ENCODE data around the gene TPRKB. TPM values are rescaled to one million over a fixed set of nuclear protein-coding genes. Genes with fewer than 3 reads are reported as not detected.
"Not testable (repeated sequence)": the region's sequence is repeated elsewhere in the genome, so short reads cannot be mapped to it uniquely, and the experiment has no call there.

The TPRKB gene
- polyA plus RNA-seq, 4 donors: 59.0 to 110 (median 69.4) TPM

- not testable (repeated sequence) for H3K4me3 ChIP-seq (ENCODE audit: low read depth in 1 of 3, low read length in 3 of 3); DNase-seq; H3K36me3 ChIP-seq (ENCODE audit: control insufficient read depth in 3 of 3, insufficient read depth in 2 of 3, low read depth in 1 of 3, low read length in 3 of 3); H3K27me3 ChIP-seq (ENCODE audit: control insufficient read depth in 3 of 3, insufficient read depth in 3 of 3, low read length in 3 of 3); FAIRE-seq; H3K9me3 ChIP-seq (ENCODE audit: control insufficient read depth in 2 of 2, insufficient read depth in 1 of 2, low read depth in 1 of 2, low read length in 1 of 2); H3K27ac ChIP-seq (ENCODE audit: low read depth in 1 of 3, low read length in 2 of 3)
- WGBS, 3 donors: 42 to 51% (median 49%) methylated on average over 3 of the region's 3 CpGs
- H3K4me1 ChIP-seq (ENCODE audit: control insufficient read depth in 3 of 3, insufficient read depth in 2 of 3, low read depth in 1 of 3, low read length in 2 of 3): peaks cover 0 to 52% (median 9%) of the 10 kb centered on the region in 3 donors
Observed at GRCh38 chr2:73702852-73703493, 34.2 kb downstream of the TPRKB start.

- Histone ChIP-seq H3K27ac (ENCODE audit: low read depth in 1 of 3, low read length in 2 of 3) (peak overlapping the region in 2 of 3 donors; percentile 22 to 61), H3K9me3 (ENCODE audit: control insufficient read depth in 2 of 2, insufficient read depth in 1 of 2, low read depth in 1 of 2, low read length in 1 of 2) (peaks cover 0 to 6% of the 10 kb centered on the region in 2 donors), H3K4me3 (ENCODE audit: low read depth in 1 of 3, low read length in 3 of 3) (no peak overlapping the region), H3K4me1 (ENCODE audit: control insufficient read depth in 3 of 3, insufficient read depth in 2 of 3, low read depth in 1 of 3, low read length in 2 of 3) (peaks cover 0 to 45% (median 3%) of the 10 kb centered on the region in 3 donors), H3K36me3 (ENCODE audit: control insufficient read depth in 3 of 3, insufficient read depth in 2 of 3, low read depth in 1 of 3, low read length in 3 of 3) (no peaks in the 10 kb centered on the region), H3K27me3 (ENCODE audit: control insufficient read depth in 3 of 3, insufficient read depth in 3 of 3, low read length in 3 of 3) (no peaks in the 10 kb centered on the region)
- peak; percentile 52 to 64 for DNase-seq
- no peak for FAIRE-seq
- 25 to 64% (median 33%) methylated on average over 8 of the region's 8 CpGs for WGBS, 3 donors
Observed at GRCh38 chr2:73701968-73702665, 35.0 kb downstream of the TPRKB start.

DNA sequence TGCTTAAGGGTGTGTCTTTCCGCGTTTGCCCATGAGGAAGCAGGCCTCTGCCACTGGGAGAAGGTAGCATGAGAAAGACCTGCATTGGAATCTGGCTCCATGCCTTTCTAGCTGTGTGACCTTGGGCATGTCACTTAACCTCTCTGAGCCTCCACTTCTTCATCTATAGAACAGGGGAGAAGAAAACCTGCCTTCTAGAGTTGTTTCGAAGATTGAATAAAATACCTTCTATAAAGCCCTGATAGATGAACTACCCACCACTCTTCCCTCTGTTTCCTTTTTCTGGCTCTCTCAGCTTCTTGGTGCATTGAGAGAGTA is 35.7 kb downstream of the TPRKB start:
- Histone ChIP-seq H3K4me1 (ENCODE audit: control insufficient read depth in 3 of 3, insufficient read depth in 2 of 3, low read depth in 1 of 3, low read length in 2 of 3) (peaks cover 0 to 38% (median 3%) of the 10 kb centered on the region in 3 donors), H3K27ac (ENCODE audit: low read depth in 1 of 3, low read length in 2 of 3) (peak overlapping the region in 2 of 3 donors; percentile 22 to 63), H3K4me3 (ENCODE audit: low read depth in 1 of 3, low read length in 3 of 3) (peak overlapping the region in 1 of 3 donors; percentile 3)
- not testable (repeated sequence) for DNase-seq; FAIRE-seq; H3K9me3 ChIP-seq (ENCODE audit: control insufficient read depth in 2 of 2, insufficient read depth in 1 of 2, low read depth in 1 of 2, low read length in 1 of 2); H3K36me3 ChIP-seq (ENCODE audit: control insufficient read depth in 3 of 3, insufficient read depth in 2 of 3, low read depth in 1 of 3, low read length in 3 of 3); H3K27me3 ChIP-seq (ENCODE audit: control insufficient read depth in 3 of 3, insufficient read depth in 3 of 3, low read length in 3 of 3)
- 33 to 87% (median 60%) methylated on average over 1 to 3 of the region's 3 CpGs for WGBS, 3 donors

DNA sequence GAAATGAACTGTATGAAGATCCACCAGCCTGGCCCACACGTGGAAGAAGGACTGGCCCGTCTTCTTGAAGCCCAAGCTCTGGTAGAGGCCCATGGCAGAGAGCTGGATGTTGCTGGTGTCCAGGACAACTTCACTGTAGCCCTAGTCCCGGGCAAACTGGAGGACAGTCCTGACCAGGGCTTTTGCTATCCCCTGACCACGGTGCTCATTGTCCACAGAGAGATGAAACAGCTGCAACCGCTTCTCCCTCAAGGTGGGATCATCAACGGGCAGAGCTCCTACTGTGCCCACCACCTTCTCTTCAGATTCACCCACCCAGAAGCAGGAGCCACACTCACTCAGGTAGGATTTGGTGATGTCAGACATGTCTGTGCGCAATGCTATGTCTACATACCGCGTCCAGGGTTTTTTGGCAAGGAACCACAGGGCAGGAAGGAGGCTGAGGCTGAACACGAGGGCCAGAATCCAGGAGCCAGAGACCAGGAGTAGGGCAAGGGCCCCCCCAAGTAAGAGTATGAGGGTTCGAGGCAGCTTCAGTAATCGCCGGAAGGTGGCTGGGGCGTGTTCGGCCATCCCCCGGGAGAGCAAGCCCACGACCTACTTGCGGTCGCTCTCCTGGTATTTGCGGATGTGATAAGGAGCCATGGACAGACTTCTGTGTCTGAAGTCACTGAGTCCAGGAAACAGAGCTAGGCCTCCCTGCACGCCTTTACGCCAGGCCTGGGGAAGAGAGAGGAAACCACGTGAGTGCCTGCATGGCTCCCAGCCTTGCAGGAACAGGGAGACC is 36.3 kb downstream of the TPRKB start:
- peaks cover 0 to 6% of the 10 kb centered on the region in 2 donors for H3K9me3 ChIP-seq (ENCODE audit: control insufficient read depth in 2 of 2, insufficient read depth in 1 of 2, low read depth in 1 of 2, low read length in 1 of 2)
- H3K36me3 ChIP-seq (ENCODE audit: control insufficient read depth in 3 of 3, insufficient read depth in 2 of 3, low read depth in 1 of 3, low read length in 3 of 3): no peaks in the 10 kb centered on the region
- peaks cover 0 to 38% (median 3%) of the 10 kb centered on the region in 3 donors for H3K4me1 ChIP-seq (ENCODE audit: control insufficient read depth in 3 of 3, insufficient read depth in 2 of 3, low read depth in 1 of 3, low read length in 2 of 3)
- H3K4me3 ChIP-seq (ENCODE audit: low read depth in 1 of 3, low read length in 3 of 3): no peak overlapping the region
- DNase-seq: peak; percentile 26 to 37
- FAIRE-seq: no peak
- H3K27ac ChIP-seq (ENCODE audit: low read depth in 1 of 3, low read length in 2 of 3): peak overlapping the region; percentile 47 to 73 (median 63)
- 63 to 68% (median 67%) methylated on average over 23 of the region's 23 CpGs for WGBS, 3 donors
- H3K27me3 ChIP-seq (ENCODE audit: control insufficient read depth in 3 of 3, insufficient read depth in 3 of 3, low read length in 3 of 3): no peaks in the 10 kb centered on the region

- FAIRE-seq: no peak
- H3K4me1 ChIP-seq (ENCODE audit: control insufficient read depth in 3 of 3, insufficient read depth in 2 of 3, low read depth in 1 of 3, low read length in 2 of 3): peaks cover 0 to 38% (median 3%) of the 10 kb centered on the region in 3 donors
- no peaks in the 10 kb centered on the region for H3K36me3 ChIP-seq (ENCODE audit: control insufficient read depth in 3 of 3, insufficient read depth in 2 of 3, low read depth in 1 of 3, low read length in 3 of 3)
- peak; percentile 58 to 78 for DNase-seq
- no peaks in the 10 kb centered on the region for H3K27me3 ChIP-seq (ENCODE audit: control insufficient read depth in 3 of 3, insufficient read depth in 3 of 3, low read length in 3 of 3)
- 32 to 49% (median 38%) methylated on average over 5 of the region's 5 CpGs for WGBS, 3 donors
- no peak overlapping the region for H3K4me3 ChIP-seq (ENCODE audit: low read depth in 1 of 3, low read length in 3 of 3)
- peaks cover 0 to 6% of the 10 kb centered on the region in 2 donors for H3K9me3 ChIP-seq (ENCODE audit: control insufficient read depth in 2 of 2, insufficient read depth in 1 of 2, low read depth in 1 of 2, low read length in 1 of 2)
- H3K27ac ChIP-seq (ENCODE audit: low read depth in 1 of 3, low read length in 2 of 3): peak overlapping the region; percentile 47 to 73 (median 63)
Observed at GRCh38 chr2:73700131-73700611, 37.0 kb downstream of the TPRKB start.

DNA sequence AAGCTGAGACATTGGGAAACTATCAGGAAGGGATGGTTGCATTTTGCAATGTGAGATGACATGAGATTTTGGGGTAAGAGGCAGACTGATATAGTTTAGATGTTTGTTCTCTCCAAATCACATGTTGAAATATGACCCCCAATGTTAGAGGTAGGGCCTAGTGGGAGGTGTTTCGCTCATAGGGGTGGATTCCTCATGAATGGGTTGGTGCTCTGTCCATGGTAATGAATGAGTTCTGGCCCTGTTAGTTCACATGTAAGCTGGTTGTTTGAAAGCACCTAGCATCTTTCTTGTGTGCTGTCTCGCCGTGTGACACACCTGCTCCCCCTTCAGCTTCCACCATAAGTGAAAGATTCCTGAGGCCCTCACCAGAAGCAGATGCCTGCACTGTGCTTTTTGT is 37.7 kb downstream of the TPRKB start:
- 87 to 98% (median 94%) methylated on average over 3 of the region's 3 CpGs for whole genome bisulfite sequencing, 3 donors
- Histone ChIP-seq H3K27ac (ENCODE audit: low read depth in 1 of 3, low read length in 2 of 3) (peak overlapping the region in 1 of 3 donors; percentile 58), H3K36me3 (ENCODE audit: control insufficient read depth in 3 of 3, insufficient read depth in 2 of 3, low read depth in 1 of 3, low read length in 3 of 3) (no peaks in the 10 kb centered on the region), H3K4me1 (ENCODE audit: control insufficient read depth in 3 of 3, insufficient read depth in 2 of 3, low read depth in 1 of 3, low read length in 2 of 3) (peaks cover 0 to 38% (median 3%) of the 10 kb centered on the region in 3 donors), H3K4me3 (ENCODE audit: low read depth in 1 of 3, low read length in 3 of 3) (no peak overlapping the region), H3K27me3 (ENCODE audit: control insufficient read depth in 3 of 3, insufficient read depth in 3 of 3, low read length in 3 of 3) (no peaks in the 10 kb centered on the region), H3K9me3 (ENCODE audit: control insufficient read depth in 2 of 2, insufficient read depth in 1 of 2, low read depth in 1 of 2, low read length in 1 of 2) (peaks cover 0 to 6% of the 10 kb centered on the region in 2 donors)
- no peak for DNase-seq
- no peak for FAIRE-seq

GRCh38 chr2:73698101-73698500 is 39.0 kb downstream of the TPRKB start:
- DNase-seq (no peak), FAIRE-seq (no peak)
- Histone ChIP-seq H3K27ac (ENCODE audit: low read depth in 1 of 3, low read length in 2 of 3) (peak overlapping the region in 1 of 3 donors; percentile 16), H3K27me3 (ENCODE audit: control insufficient read depth in 3 of 3, insufficient read depth in 3 of 3, low read length in 3 of 3) (no peaks in the 10 kb centered on the region), H3K4me3 (ENCODE audit: low read depth in 1 of 3, low read length in 3 of 3) (no peak overlapping the region), H3K4me1 (ENCODE audit: control insufficient read depth in 3 of 3, insufficient read depth in 2 of 3, low read depth in 1 of 3, low read length in 2 of 3) (peaks cover 0 to 32% (median 3%) of the 10 kb centered on the region in 3 donors), H3K36me3 (ENCODE audit: control insufficient read depth in 3 of 3, insufficient read depth in 2 of 3, low read depth in 1 of 3, low read length in 3 of 3) (no peaks in the 10 kb centered on the region), H3K9me3 (ENCODE audit: control insufficient read depth in 2 of 2, insufficient read depth in 1 of 2, low read depth in 1 of 2, low read length in 1 of 2) (peaks cover 0 to 6% of the 10 kb centered on the region in 2 donors)
- WGBS, 3 donors: 86 to 92% (median 88%) methylated on average over 1 of the region's 1 CpG

- DNase-seq: no peak
- Histone ChIP-seq H3K4me3 (ENCODE audit: low read depth in 1 of 3, low read length in 3 of 3) (no peak overlapping the region), H3K9me3 (ENCODE audit: control insufficient read depth in 2 of 2, insufficient read depth in 1 of 2, low read depth in 1 of 2, low read length in 1 of 2) (peaks cover 0 to 6% of the 10 kb centered on the region in 2 donors), H3K4me1 (ENCODE audit: control insufficient read depth in 3 of 3, insufficient read depth in 2 of 3, low read depth in 1 of 3, low read length in 2 of 3) (peaks cover 0 to 27% (median 3%) of the 10 kb centered on the region in 3 donors), H3K36me3 (ENCODE audit: control insufficient read depth in 3 of 3, insufficient read depth in 2 of 3, low read depth in 1 of 3, low read length in 3 of 3) (no peaks in the 10 kb centered on the region), H3K27me3 (ENCODE audit: control insufficient read depth in 3 of 3, insufficient read depth in 3 of 3, low read length in 3 of 3) (no peaks in the 10 kb centered on the region), H3K27ac (ENCODE audit: low read depth in 1 of 3, low read length in 2 of 3) (peak overlapping the region in 1 of 3 donors; percentile 41)
- WGBS, 3 donors: 60 to 74% (median 66%) methylated on average over 3 of the region's 3 CpGs
- FAIRE-seq: no peak
Observed at GRCh38 chr2:73697606-73698005, 39.5 kb downstream of the TPRKB start.
